ENCODE data around the gene SLC2A10. TPM values are rescaled to one million over a fixed set of nuclear protein-coding genes. Genes with fewer than 3 reads are reported as not detected.

SLC2A10 gene
- total RNA-seq (2014; rRNA removed; shearing (Covaris generic)) = 7.4 and 9.5 TPM in 2 replicates

DNA sequence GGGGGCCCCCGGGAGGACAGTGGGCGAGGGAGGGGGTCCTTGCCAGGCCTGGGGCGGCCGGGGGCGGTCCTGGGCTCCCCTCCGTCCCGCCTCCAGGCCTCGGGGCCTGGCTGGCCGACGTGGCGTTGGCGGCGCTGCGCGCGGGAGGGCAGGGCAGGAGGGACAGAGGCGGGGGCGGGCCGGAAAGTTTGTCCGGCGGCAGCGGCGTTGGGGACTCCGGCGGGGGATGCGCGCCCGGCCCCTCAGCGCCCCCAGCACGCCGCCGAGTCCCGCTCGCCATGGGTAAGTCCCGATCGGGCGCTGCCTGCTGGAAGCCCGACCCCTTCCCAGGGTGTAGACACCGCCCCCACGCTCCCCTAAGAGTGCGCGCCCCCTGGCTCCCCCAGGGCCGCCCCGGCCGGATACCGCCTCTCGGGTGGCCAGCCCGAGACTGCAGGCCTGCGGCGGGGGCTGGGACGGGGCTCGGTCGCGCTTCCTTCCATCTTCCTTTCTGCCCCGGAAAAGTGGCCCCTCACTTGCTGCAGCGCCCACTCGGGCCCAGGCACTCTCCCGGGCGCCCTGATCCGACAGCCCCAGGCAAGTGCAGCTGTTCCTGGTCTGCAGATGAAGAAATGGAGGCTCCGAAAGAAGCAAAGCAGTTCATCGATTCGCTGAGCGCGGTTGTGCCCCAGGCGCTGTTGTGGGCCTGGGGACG is at the start of gene SLC2A10:
SLC2A10 (plus strand) TSS at position 191 of the 694 bp plus-strand sequence; CDS start at position 279, 88 bp downstream.
- peak within 1 kb of the TSS; percentile 66 for H3K4me3 ChIP-seq (ENCODE audit: insufficient read depth, low read depth, low read length)

DNA sequence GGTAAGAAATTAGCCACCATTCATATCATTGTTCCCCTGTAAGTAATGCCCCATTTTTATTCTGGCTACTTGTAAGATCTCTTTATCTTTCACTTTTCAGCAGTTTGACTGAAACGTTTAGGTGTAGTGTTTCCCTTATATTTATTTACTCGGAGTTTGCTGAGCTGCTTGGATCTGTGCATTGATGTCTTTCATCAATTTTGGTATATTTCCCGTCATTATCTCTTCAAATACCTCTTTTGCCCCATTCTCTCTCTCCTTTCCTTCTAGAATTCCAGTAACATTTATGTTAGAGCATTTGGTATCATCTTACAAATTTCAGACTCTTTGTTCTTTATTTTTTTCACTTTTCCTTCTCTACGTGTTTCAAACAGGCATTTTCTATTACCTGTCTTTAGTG is 49.0 kb upstream of the SLC2A10 start:
- DNase-seq = no peak
- Histone ChIP-seq H3K36me3 (replicated peaks; ENCODE audit: control insufficient read depth, insufficient read depth, low read length) (no peaks in the 10 kb centered on the region; the same call in 1 of the 2 replicates), H3K27me3 (ENCODE audit: control insufficient read depth, insufficient read depth, low read length) (no peaks in the 10 kb centered on the region), H3K4me3 (ENCODE audit: insufficient read depth, low read depth, low read length) (no peak overlapping the region)

More for the DNA sequence above, at the start of gene SLC2A10:
- peak; percentile 93 for DNase-seq
- Histone ChIP-seq H3K27me3 (ENCODE audit: control insufficient read depth, insufficient read depth, low read length) (no peaks in the 10 kb centered on the region; the same call in 1 of the 2 replicates), H3K36me3 (replicated peaks; ENCODE audit: control insufficient read depth, insufficient read depth, low read length) (no peaks in the 10 kb centered on the region)

DNA sequence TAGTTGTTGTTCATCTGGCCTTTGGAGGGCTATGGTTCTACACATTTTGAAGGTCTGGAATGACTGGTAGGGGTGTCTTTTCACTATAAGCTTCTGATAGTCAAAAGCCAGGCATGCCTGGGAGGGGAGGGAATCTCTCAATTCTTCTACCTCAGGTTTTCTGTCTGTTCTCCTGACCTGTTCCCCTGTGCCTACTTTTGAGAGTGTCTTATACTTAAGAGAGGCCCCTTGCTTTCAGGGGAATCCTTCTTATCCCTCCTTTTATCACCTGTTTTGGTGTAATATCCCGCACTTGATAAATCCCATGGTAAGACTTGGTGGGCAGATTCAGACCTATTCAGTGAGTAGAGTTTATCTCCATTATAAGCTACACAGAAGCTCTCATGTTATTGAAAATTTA is 47.8 kb upstream of the SLC2A10 start:
- DNase-seq = no peak
- Histone ChIP-seq H3K27me3 (ENCODE audit: control insufficient read depth, insufficient read depth, low read length) (no peaks in the 10 kb centered on the region), H3K36me3 (replicated peaks; ENCODE audit: control insufficient read depth, insufficient read depth, low read length) (no peaks in the 10 kb centered on the region; the same call in 1 of the 2 replicates), H3K4me3 (ENCODE audit: insufficient read depth, low read depth, low read length) (no peak overlapping the region)

DNA sequence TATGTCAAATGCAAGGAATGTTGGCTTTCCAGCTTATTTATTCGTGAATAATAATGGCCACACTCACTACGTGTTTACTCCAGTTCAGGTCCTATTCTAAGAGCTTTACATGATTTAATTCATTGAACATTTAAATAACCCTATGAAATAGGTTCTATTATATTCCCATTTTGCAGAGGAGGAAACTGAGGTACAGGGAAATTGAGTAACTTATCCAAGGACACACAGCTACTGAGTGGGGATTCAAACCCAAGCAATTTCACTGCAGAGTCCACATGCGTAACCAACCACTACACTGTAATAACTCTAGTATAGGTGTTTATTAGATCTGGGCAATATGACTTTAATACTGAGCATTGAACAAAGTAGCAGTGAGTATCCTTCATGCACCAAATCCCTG is 45.9 kb upstream of the SLC2A10 start:
- Histone ChIP-seq H3K27me3 (ENCODE audit: control insufficient read depth, insufficient read depth, low read length) (no peaks in the 10 kb centered on the region), H3K36me3 (replicated peaks; ENCODE audit: control insufficient read depth, insufficient read depth, low read length) (no peaks in the 10 kb centered on the region; the same call in none of the 2 replicates), H3K4me3 (ENCODE audit: insufficient read depth, low read depth, low read length) (no peak overlapping the region)
- DNase-seq = no peak

DNA sequence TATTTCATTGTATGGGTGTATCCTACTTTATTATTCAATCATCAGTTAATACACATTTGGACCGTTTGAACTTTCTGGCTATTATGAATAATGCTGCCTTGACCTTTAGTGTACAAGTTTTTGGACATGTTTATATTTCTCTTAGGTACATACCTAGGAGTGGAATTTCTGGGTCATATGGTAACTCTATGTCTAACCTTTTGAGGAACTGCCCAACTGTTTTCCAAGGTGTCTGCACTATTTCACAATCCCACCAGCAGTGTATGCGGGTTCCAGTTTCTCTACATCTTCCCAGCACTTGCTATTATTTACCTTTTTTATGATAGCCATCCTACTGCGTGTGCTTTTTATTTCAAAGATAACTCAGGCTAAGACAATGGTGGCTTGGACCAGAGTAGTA is 43.8 kb upstream of the SLC2A10 start:
- H3K4me3 ChIP-seq (ENCODE audit: insufficient read depth, low read depth, low read length) = no peak overlapping the region
- no peak for DNase-seq

DNA sequence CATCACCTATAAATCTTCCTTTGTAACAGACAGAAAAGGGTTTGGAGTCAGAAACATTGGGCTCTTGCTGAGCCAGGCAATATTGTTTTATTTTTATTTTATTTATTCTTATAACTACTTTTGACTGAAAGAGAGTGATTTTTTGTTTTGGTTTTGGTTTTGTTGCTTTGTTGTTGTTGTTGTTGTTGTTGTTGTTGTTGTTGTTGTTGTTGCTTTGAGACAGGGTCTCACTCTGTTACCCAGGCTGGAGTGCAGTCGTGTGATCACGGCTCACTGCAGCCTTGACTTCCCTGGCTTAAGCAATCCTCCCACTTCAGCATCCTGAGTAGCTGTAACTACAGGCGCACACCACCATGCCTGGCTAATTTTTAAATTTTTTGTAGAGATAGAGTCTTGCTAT is 43.1 kb upstream of the SLC2A10 start:
- H3K4me3 ChIP-seq (ENCODE audit: insufficient read depth, low read depth, low read length) = no peak overlapping the region
- H3K27me3 ChIP-seq (ENCODE audit: control insufficient read depth, insufficient read depth, low read length) = no peaks in the 10 kb centered on the region
- DNase-seq = no peak
- H3K36me3 ChIP-seq (replicated peaks; ENCODE audit: control insufficient read depth, insufficient read depth, low read length) = peaks cover 1% of the 10 kb centered on the region

More for the DNA sequence above, 43.8 kb upstream of the SLC2A10 start:
- Histone ChIP-seq H3K27me3 (ENCODE audit: control insufficient read depth, insufficient read depth, low read length) (no peaks in the 10 kb centered on the region), H3K36me3 (replicated peaks; ENCODE audit: control insufficient read depth, insufficient read depth, low read length) (peaks cover 1% of the 10 kb centered on the region)

DNA sequence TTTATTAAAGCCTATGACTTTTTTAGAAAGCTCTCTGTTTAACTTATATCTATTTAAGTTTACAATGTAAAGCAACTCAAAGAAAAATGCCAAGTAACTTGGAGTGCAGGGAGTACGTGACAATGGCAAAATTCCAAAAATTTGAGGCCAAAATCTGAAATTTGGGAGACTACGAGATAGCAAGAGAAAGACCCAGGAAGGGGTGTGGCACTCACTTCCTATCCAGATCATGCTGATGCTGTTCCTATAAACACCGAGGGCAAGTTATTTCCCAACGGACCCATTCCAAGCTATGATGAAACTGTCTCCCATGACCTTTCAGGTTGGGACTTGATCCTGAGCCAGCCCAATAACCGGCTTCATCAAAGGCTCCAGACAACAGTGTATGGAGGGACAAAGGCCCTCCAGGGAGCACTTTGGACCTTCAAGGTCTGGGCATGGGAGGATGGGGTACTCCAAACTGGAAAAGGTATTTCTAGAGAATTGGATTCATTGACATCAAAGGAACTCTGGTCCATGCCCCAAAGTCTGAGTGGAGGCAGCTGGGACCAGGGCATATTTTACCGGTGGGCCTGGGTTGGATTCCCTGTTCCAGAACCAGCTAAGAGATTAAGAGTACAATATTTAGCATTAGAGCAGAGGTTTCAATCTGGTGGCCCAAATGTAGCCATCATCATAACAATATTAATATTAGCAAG is 42.5 kb upstream of the SLC2A10 start:
- DNase-seq = no peak
- Histone ChIP-seq H3K4me3 (ENCODE audit: insufficient read depth, low read depth, low read length) (no peak overlapping the region), H3K27me3 (ENCODE audit: control insufficient read depth, insufficient read depth, low read length) (no peaks in the 10 kb centered on the region), H3K36me3 (replicated peaks; ENCODE audit: control insufficient read depth, insufficient read depth, low read length) (peaks cover 1% of the 10 kb centered on the region)

DNA sequence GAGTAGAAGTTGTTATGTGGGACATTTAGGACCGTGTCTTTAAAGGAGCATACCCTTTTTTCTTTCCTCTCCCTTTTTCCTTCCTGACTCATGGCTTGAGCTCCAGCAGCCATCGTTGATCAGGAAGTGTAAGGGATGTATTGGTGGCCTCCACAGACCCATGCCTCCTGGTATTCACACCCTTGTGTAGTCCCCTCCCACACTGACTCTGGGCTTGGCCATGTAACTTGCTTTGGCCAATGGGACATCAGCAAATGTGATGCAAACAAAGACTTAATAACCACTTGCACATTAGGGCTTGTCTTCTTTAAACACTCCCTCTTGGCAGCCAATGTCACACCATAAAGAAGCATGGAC is 39.2 kb upstream of the SLC2A10 start:
- Histone ChIP-seq H3K4me3 (ENCODE audit: insufficient read depth, low read depth, low read length) (no peak overlapping the region), H3K36me3 (replicated peaks; ENCODE audit: control insufficient read depth, insufficient read depth, low read length) (peaks cover 1% of the 10 kb centered on the region), H3K27me3 (ENCODE audit: control insufficient read depth, insufficient read depth, low read length) (no peaks in the 10 kb centered on the region)
- no peak for DNase-seq

DNA sequence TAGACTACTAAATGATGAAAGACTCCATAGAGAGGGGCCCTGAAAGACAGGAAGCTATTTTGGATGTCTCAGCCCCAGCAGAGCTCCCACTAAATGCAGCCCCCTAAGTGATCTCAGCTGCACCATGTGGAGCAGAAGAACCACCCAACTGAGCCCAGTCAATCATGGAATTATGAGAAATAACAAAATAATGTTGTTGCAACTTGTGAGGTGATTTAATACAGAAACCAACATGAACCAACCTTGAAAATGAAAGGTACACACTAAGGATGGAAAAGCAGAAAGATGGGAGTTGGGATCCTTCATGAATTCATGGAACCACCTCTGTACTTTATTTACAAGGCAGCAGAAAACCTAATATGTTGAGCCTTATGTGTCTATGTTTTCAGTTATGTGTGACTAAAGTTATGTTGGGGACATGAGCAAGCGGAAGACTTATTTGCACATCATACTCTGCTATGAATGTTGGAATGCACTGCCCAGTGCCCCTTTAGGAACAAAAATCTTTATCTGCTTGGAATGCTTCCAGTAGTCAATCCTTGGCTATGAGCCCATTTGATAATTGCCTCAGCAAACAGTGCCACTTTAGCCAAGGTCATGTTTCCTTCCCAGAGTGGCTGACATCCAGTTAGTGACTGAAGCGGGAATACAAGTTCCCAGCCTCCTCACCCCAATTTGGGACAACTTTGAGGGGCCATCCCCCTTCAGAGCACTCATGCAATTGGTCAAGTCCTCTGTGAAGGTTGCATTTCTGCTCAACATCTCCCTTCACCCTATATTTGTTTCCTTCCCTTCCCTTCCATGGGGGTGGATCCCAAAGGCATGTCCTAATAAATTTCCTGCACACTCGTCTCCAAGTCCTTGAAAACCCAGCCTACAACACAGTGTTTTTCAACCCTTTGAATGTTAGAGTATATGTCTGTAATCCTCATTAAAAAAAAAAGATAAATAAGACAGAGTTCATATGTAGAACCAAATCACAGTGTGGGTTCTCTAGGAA is 38.6 kb upstream of the SLC2A10 start:
- H3K36me3 ChIP-seq (replicated peaks; ENCODE audit: control insufficient read depth, insufficient read depth, low read length) = peaks cover 1% of the 10 kb centered on the region
- H3K27me3 ChIP-seq (ENCODE audit: control insufficient read depth, insufficient read depth, low read length) = no peaks in the 10 kb centered on the region
- DNase-seq = no peak
- no peak overlapping the region for H3K4me3 ChIP-seq (ENCODE audit: insufficient read depth, low read depth, low read length)

DNA sequence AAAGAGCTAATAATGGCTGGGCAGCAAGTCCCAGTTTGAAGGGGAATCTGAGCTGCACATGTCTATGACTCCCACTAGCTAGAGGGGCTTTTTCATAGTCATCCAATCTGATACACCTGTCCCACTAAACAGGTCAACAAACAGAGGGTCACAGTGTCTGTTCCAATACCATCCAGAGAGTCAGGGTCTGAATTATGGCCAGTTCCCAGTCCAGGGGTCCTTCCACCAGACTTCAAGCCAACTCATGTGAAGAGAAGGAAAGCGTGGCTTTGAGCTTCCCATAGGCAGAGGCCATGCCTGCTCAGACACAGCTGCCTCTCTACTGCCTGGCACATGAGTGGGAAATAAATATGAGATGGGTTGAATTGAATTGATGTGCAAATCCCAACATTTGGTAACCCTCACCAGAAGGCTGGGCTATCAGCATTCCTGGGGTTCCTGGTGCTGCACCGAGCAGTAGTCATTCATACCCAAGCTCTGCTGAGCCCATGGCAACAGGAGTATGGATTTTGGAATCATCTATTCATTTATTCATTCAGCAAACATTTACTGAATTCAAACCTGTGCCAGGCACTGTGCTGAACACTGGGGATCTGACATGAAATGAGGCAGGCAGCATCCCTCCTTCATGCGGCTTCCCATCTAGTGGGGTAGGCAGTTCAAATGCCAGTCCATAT is 37.4 kb upstream of the SLC2A10 start:
- H3K27me3 ChIP-seq (ENCODE audit: control insufficient read depth, insufficient read depth, low read length) = no peaks in the 10 kb centered on the region
- DNase-seq = no peak
- peaks cover 1% of the 10 kb centered on the region; the same call in 1 of the 2 replicates for H3K36me3 ChIP-seq (replicated peaks; ENCODE audit: control insufficient read depth, insufficient read depth, low read length)
- H3K4me3 ChIP-seq (ENCODE audit: insufficient read depth, low read depth, low read length) = no peak overlapping the region

DNA sequence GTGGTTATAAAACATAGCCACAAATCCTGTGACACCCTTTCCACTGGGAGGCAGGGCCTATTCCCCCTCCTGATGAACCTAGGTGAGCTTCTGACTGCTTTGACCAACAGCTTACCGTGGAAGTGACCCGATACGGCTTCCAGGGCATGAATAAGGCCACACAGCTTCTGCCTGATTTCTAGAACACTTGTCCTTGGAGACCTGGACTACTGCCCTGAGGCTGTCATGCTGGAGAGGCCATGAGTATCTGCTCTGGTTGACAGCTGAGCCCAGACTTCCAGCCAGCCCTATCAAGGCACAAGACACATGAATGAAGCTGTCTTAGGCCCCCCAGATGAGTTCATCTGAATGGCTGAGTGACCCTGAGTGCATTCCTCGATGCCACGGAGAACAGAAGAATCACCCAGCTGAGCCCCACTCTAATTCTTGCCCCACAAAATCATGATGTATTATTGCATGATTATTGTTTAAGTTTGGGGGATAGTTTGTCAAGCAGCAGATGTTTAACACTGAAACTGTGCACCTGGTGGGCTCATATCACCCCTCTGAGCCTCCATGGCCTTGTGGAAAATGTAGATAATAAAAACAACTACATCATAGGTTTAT is 36.8 kb upstream of the SLC2A10 start:
- H3K36me3 ChIP-seq (replicated peaks; ENCODE audit: control insufficient read depth, insufficient read depth, low read length) = peaks cover 1% of the 10 kb centered on the region; the same call in 1 of the 2 replicates
- no peak for DNase-seq
- H3K27me3 ChIP-seq (ENCODE audit: control insufficient read depth, insufficient read depth, low read length) = no peaks in the 10 kb centered on the region
- no peak overlapping the region for H3K4me3 ChIP-seq (ENCODE audit: insufficient read depth, low read depth, low read length)

DNA sequence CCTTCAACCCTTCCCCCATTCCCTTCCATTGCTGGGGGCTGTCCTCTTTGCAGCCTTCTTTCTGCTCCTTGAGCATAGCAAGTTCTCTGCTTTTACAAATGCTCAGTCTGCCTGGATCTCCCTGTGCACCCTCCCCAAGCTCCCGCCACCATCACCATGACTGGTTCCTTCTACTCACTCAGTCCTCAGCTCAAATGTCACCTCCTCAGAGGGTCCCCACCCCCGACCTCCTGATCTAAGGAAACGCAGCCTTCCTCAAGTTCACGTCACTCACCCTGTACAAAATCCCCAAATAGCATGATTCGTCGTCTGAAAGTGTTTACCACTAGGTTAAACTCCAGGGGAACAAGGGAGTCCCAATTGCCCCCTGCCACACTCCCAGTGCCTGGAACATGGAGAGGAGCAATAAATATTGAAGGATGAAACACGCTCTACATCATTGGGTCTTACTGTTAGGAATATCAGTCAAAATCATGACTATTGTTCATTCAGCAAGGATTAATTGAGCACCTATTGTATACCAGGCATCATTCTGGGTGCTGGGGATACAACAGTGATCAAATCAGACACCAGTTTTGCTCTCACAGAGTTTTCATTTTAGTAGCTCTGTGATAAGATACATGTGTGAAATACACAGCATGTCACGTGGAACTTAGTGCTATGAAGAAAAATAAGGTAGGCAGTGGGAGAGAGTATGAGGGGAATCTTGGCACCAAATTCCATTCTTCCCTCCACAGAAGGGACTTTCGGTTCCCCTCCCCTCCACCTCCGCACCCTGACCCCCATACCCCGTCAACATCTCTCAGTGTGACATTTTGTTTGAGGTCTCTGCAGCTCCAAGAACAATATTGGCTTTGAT is 35.8 kb upstream of the SLC2A10 start:
- Histone ChIP-seq H3K27me3 (ENCODE audit: control insufficient read depth, insufficient read depth, low read length) (no peaks in the 10 kb centered on the region), H3K36me3 (replicated peaks; ENCODE audit: control insufficient read depth, insufficient read depth, low read length) (peaks cover 1% of the 10 kb centered on the region), H3K4me3 (ENCODE audit: insufficient read depth, low read depth, low read length) (no peak overlapping the region)
- DNase-seq = no peak
